ENCODE measurements around the gene EXOC4.

The EXOC4 gene

GRCh38 chr7:133815611-133816210 lies 562.8 kb downstream of the EXOC4 start:
- no peak overlapping the region for H3K27ac ChIP-seq (ENCODE audit: low read depth, low read length, severe bottlenecking)
- no peaks in the 10 kb centered on the region for H3K4me1 ChIP-seq (ENCODE audit: control insufficient read depth, insufficient read depth, low read length, poor library complexity, severe bottlenecking)
- H3K36me3 ChIP-seq (ENCODE audit: control insufficient read depth, insufficient read depth, low read length): no peaks in the 10 kb centered on the region
- WGBS, 2 experiments (ENCODE audit: insufficient coverage in 2 of 2): 71 to 100% methylated on average over 1 to 2 of the region's 3 CpGs
- H3K4me3 ChIP-seq (ENCODE audit: extremely low read depth, insufficient read depth, low read length, poor library complexity, severe bottlenecking): no peak overlapping the region
- no peaks in the 10 kb centered on the region for H3K9me3 ChIP-seq (ENCODE audit: control insufficient read depth, low read length)

GRCh38 chr7:133819695-133820094 lies 566.8 kb downstream of the EXOC4 start:
- Histone ChIP-seq H3K4me1 (ENCODE audit: control insufficient read depth, insufficient read depth, low read length, poor library complexity, severe bottlenecking) (no peaks in the 10 kb centered on the region), H3K4me3 (ENCODE audit: extremely low read depth, insufficient read depth, low read length, poor library complexity, severe bottlenecking) (no peak overlapping the region), H3K36me3 (ENCODE audit: control insufficient read depth, insufficient read depth, low read length) (no peaks in the 10 kb centered on the region), H3K9me3 (ENCODE audit: control insufficient read depth, low read length) (no peaks in the 10 kb centered on the region), H3K27ac (ENCODE audit: low read depth, low read length, severe bottlenecking) (no peak overlapping the region)
- WGBS, 2 experiments (ENCODE audit: insufficient coverage in 2 of 2): 73 to 100% methylated on average over 1 to 2 of the region's 3 CpGs

- no peak overlapping the region for H3K4me3 ChIP-seq (ENCODE audit: extremely low read depth, insufficient read depth, low read length, poor library complexity, severe bottlenecking)
- H3K36me3 ChIP-seq (ENCODE audit: control insufficient read depth, insufficient read depth, low read length): no peaks in the 10 kb centered on the region
- 96 to 100% methylated on average over 3 of the region's 4 CpGs for WGBS, 2 experiments (ENCODE audit: insufficient coverage in 2 of 2)
- no peaks in the 10 kb centered on the region for H3K9me3 ChIP-seq (ENCODE audit: control insufficient read depth, low read length)
- no peaks in the 10 kb centered on the region for H3K4me1 ChIP-seq (ENCODE audit: control insufficient read depth, insufficient read depth, low read length, poor library complexity, severe bottlenecking)
- H3K27ac ChIP-seq (ENCODE audit: low read depth, low read length, severe bottlenecking): no peak overlapping the region
Measured at GRCh38 chr7:133820584-133820983, 567.7 kb downstream of the EXOC4 start.

- Histone ChIP-seq H3K36me3 (ENCODE audit: control insufficient read depth, insufficient read depth, low read length) (no peaks in the 10 kb centered on the region), H3K9me3 (ENCODE audit: control insufficient read depth, low read length) (no peaks in the 10 kb centered on the region), H3K4me1 (ENCODE audit: control insufficient read depth, insufficient read depth, low read length, poor library complexity, severe bottlenecking) (no peaks in the 10 kb centered on the region), H3K27ac (ENCODE audit: low read depth, low read length, severe bottlenecking) (no peak overlapping the region), H3K4me3 (ENCODE audit: extremely low read depth, insufficient read depth, low read length, poor library complexity, severe bottlenecking) (no peak overlapping the region)
- WGBS, 2 experiments (ENCODE audit: insufficient coverage in 2 of 2): 85 to 100% methylated on average over 2 of the region's 2 CpGs
Measured at GRCh38 chr7:133821171-133821570, 568.3 kb downstream of the EXOC4 start.

- Histone ChIP-seq H3K4me1 (ENCODE audit: control insufficient read depth, insufficient read depth, low read length, poor library complexity, severe bottlenecking) (no peaks in the 10 kb centered on the region), H3K36me3 (ENCODE audit: control insufficient read depth, insufficient read depth, low read length) (no peaks in the 10 kb centered on the region), H3K9me3 (ENCODE audit: control insufficient read depth, low read length) (no peaks in the 10 kb centered on the region), H3K27ac (ENCODE audit: low read depth, low read length, severe bottlenecking) (no peak overlapping the region), H3K4me3 (ENCODE audit: extremely low read depth, insufficient read depth, low read length, poor library complexity, severe bottlenecking) (no peak overlapping the region)
- WGBS, 2 experiments (ENCODE audit: insufficient coverage in 2 of 2): 33 to 57% methylated on average over 1 to 2 of the region's 3 CpGs
Measured at GRCh38 chr7:133822001-133822641, 569.2 kb downstream of the EXOC4 start.

GRCh38 chr7:133822868-133823552 lies 570.1 kb downstream of the EXOC4 start:
- 90 to 100% methylated on average over 3 of the region's 4 CpGs for WGBS, 2 experiments (ENCODE audit: insufficient coverage in 2 of 2)
- Histone ChIP-seq H3K4me1 (ENCODE audit: control insufficient read depth, insufficient read depth, low read length, poor library complexity, severe bottlenecking) (peaks cover 3% of the 10 kb centered on the region), H3K36me3 (ENCODE audit: control insufficient read depth, insufficient read depth, low read length) (no peaks in the 10 kb centered on the region), H3K9me3 (ENCODE audit: control insufficient read depth, low read length) (no peaks in the 10 kb centered on the region), H3K4me3 (ENCODE audit: extremely low read depth, insufficient read depth, low read length, poor library complexity, severe bottlenecking) (no peak overlapping the region), H3K27ac (ENCODE audit: low read depth, low read length, severe bottlenecking) (no peak overlapping the region)

- H3K27ac ChIP-seq (ENCODE audit: low read depth, low read length, severe bottlenecking): no peak overlapping the region
- H3K4me1 ChIP-seq (ENCODE audit: control insufficient read depth, insufficient read depth, low read length, poor library complexity, severe bottlenecking): peaks cover 10% of the 10 kb centered on the region
- no peak overlapping the region for H3K4me3 ChIP-seq (ENCODE audit: extremely low read depth, insufficient read depth, low read length, poor library complexity, severe bottlenecking)
- no peaks in the 10 kb centered on the region for H3K36me3 ChIP-seq (ENCODE audit: control insufficient read depth, insufficient read depth, low read length)
- H3K9me3 ChIP-seq (ENCODE audit: control insufficient read depth, low read length): no peaks in the 10 kb centered on the region
- 90 to 93% methylated on average over 5 to 6 of the region's 6 CpGs for WGBS, 2 experiments (ENCODE audit: insufficient coverage in 2 of 2)
Measured at GRCh38 chr7:133824132-133824531, 571.3 kb downstream of the EXOC4 start.

- Histone ChIP-seq H3K9me3 (ENCODE audit: control insufficient read depth, low read length) (no peaks in the 10 kb centered on the region), H3K4me1 (ENCODE audit: control insufficient read depth, insufficient read depth, low read length, poor library complexity, severe bottlenecking) (peaks cover 10% of the 10 kb centered on the region), H3K27ac (ENCODE audit: low read depth, low read length, severe bottlenecking) (no peak overlapping the region), H3K4me3 (ENCODE audit: extremely low read depth, insufficient read depth, low read length, poor library complexity, severe bottlenecking) (no peak overlapping the region), H3K36me3 (ENCODE audit: control insufficient read depth, insufficient read depth, low read length) (no peaks in the 10 kb centered on the region)
- 82 to 87% methylated on average over 6 of the region's 7 CpGs for WGBS, 2 experiments (ENCODE audit: insufficient coverage in 2 of 2)
Measured at GRCh38 chr7:133827707-133828623, 575.1 kb downstream of the EXOC4 start.

- Histone ChIP-seq H3K36me3 (ENCODE audit: control insufficient read depth, insufficient read depth, low read length) (no peaks in the 10 kb centered on the region), H3K4me1 (ENCODE audit: control insufficient read depth, insufficient read depth, low read length, poor library complexity, severe bottlenecking) (peaks cover 10% of the 10 kb centered on the region), H3K4me3 (ENCODE audit: extremely low read depth, insufficient read depth, low read length, poor library complexity, severe bottlenecking) (no peak overlapping the region), H3K27ac (ENCODE audit: low read depth, low read length, severe bottlenecking) (no peak overlapping the region), H3K9me3 (ENCODE audit: control insufficient read depth, low read length) (no peaks in the 10 kb centered on the region)
- 92 to 98% methylated on average over 4 of the region's 4 CpGs for WGBS, 2 experiments (ENCODE audit: insufficient coverage in 2 of 2)
Measured at GRCh38 chr7:133828906-133829305, 576.0 kb downstream of the EXOC4 start.

- no peaks in the 10 kb centered on the region for H3K36me3 ChIP-seq (ENCODE audit: control insufficient read depth, insufficient read depth, low read length)
- WGBS, 2 experiments (ENCODE audit: insufficient coverage in 2 of 2): 83% methylated on average over 3 to 4 of the region's 4 CpGs
- H3K27ac ChIP-seq (ENCODE audit: low read depth, low read length, severe bottlenecking): no peak overlapping the region
Measured at GRCh38 chr7:133829336-133829897, 576.5 kb downstream of the EXOC4 start.

More at GRCh38 chr7:133829336-133829897, 576.5 kb downstream of the EXOC4 start:
- Histone ChIP-seq H3K4me1 (ENCODE audit: control insufficient read depth, insufficient read depth, low read length, poor library complexity, severe bottlenecking) (peaks cover 10% of the 10 kb centered on the region), H3K4me3 (ENCODE audit: extremely low read depth, insufficient read depth, low read length, poor library complexity, severe bottlenecking) (no peak overlapping the region), H3K9me3 (ENCODE audit: control insufficient read depth, low read length) (no peaks in the 10 kb centered on the region)
